Fibroblast of skin of right biceps (primary cell): ENCODE measurements around the gene CEACAM21.
A peak's percentile ranks its signal among the peaks of the same experiment; 100 is the strongest.
"Not testable (repeated sequence)": the region's sequence is repeated elsewhere in the genome, so short reads cannot be mapped to it uniquely, and the experiment has no call there.

Experiments used
- DNase-seq: peaks from one replicate; pipeline ENCODE4 v3.0.0-alpha.2; 2013

Gene CEACAM21

DNA sequence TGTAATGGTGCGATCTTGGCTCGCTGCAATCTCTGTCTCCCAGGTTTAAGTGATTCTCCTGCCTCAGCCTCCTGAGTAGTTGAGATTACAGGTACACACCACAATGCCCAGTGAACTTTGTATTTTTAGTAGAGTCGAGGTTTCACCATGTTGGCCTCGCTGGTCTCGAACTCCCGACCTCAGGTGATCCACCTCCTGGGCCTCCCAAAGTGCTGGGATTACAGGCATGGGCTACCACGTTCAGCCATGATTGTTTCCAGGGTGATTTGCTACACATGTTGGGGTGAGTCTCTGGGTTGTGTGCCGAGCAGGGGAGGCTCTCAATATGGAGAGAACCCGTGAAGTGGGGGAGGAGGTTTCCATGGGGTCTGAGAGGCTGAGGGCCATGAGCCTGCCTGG, 24.8 kb upstream of the CEACAM21 start:
- DNase-seq: no peak

DNA sequence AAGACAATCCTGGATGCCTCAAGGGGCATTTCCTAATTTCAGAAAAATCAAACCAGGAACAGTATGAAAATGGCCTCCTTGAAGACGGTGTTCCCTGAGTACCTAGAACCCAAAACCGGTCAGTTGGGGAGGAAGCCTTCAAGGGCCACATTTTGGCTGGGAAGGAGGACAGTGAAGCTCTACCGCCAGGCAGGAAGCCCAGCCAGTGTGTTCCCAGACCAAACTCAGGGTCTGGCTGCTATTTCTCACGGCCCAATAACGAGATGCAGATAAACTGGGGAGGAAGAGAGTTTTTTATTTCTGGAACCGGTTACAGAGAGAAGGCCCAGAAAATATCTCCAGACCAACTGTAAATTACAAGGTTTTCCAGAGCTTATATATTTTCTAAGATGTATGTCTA, 24.3 kb upstream of the CEACAM21 start:
- no peak for DNase-seq

DNA sequence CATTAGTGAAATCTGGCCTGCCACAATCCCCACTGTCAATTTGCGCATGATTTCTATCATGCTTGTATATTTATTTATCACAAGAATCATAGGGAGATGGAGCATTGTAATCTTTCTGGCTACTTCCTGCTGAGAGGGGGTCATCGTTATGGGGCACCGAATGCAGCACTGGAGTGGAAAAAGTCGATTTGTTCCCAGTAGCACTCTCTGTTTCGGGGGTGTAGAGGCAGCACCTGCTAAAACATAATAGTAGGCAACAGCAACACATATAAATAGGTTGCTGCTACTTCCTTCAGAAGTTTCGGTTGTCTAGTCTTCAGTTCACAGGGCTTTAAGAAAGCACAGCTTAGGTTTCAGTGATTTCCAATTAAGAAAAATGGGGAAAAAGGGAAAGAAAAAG, 23.4 kb upstream of the CEACAM21 start:
- DNase-seq: no peak

DNA sequence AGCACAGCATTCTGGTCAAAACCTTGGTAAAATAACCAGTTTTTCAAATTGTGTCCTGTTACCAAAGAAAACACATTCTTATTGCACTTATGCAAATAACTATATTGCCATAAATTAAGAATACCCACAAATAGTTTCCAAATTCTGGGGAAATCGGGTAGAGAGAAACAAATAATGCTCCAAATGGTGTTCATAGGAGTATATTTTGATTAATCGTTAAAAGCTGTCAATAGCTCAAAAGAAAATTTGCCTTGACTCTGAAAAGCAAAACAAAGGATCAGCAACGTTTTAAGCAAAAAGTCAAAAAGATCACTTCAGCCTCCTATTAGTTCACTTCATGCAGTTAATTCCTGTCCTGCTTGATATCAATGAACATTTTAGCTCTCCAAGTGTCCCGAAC, 22.2 kb upstream of the CEACAM21 start:
- DNase-seq: no peak

DNA sequence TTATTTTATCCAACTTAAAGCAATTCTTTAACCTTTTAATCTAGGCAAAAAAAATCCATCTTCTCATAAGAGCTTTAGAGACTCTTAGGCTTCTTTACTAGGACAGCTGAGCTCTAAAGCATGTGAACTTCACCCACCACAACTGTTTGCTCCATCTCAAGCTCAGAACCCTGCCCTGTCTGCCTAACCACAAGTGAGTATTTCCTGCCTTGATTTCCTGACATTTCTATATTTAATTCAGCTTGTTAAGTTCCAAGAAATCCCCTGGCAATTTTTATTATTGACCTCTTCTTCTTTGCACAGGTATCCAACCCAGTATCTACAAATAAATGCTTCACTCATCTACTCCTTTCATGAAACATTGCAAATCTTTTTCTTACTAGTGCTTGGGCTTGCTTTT, 21.1 kb upstream of the CEACAM21 start:
- no peak for DNase-seq

DNA sequence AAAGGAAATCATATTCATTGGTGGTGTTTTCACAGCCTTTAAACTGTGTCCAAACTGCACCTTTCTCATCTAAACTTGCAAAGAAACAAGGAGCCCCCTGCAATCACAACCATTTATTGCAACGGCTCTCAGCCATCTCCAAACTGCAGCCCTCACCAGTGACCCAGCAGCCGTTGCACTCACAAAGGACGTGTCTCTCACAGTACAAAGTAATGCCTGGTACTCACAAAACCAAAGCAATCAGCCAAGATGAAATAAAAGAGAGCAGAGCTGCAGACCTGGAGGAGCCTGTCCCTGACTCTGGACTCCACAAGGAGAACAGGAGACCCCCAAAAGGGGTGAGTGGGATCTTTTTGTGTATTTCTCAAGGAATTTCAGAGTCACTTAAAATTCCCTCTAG, 20.2 kb upstream of the CEACAM21 start:
- DNase-seq: no peak

DNA sequence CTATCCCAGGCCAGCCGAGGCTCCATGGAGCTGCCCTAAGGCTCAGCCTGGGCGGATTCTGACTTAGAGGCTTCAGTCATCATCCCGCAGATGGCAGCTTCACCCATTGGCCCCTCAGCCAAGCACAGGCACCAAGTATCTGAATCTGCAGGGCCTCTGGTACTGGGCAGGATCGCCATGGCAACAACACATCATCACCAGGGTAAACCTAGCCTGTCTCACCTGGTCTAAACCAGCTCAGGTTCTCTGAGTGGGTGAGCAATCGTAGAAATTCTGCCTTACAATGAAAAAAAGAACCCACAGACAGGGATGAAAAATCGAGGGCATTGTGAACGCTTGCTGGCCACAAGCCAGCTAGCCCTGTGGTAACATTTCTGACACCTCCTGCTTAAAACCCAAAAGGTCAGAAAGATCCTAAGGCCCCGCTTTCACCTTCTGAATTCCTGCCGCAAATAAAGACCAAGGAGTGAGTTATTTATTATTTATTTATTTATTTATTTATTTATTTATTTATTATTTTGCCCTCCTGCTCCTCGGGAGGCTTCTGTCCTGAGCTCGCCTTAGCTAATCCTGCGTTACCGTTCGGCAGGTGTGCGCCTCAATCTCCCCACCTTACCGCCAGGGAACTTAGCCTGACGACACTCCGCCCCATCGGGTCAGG, 12.0 kb upstream of the CEACAM21 start:
- DNase-seq: no peak

DNA sequence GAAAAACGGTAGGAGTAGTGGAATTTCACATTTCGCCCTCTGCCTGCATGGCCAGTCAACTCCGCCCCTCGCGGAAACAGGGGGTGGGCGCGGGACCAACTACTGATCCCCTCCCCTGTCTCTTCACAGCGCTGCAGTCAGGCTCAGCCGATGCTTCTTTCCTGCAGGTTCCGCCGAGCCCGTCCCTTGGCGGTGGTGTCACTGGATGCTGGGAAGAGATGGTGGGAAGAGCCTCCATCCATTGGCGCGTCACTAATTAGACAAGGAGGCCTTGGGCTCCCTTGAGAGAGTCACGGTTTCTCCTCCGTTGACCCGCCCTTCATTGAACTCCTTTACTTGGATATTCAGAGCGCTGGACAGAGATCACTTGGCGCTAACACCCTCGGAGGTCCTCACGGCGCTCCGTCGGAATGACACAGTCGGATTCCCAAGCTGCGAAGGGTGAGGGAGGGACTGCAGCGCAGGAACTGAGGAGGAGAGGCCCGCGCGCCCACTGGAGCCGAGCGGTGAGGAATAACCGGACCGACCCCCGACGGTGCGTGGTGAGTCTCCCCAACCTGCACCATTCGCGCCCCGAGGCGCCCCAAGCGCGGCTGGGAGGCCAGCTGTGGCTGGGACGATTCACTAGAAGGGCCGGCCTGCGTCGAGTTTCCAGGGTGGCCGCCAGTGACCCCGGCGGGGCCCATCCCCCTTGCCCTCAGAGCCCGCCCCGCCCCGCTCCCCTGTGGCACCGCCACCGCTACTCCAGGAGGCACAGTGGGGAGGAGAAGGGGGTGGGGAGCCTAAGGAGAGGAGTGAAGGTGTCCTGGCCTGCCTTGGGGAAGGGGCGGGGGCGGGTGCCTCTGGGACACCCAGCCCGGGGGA, 11.2 kb upstream of the CEACAM21 start:
- no peak for DNase-seq

DNA sequence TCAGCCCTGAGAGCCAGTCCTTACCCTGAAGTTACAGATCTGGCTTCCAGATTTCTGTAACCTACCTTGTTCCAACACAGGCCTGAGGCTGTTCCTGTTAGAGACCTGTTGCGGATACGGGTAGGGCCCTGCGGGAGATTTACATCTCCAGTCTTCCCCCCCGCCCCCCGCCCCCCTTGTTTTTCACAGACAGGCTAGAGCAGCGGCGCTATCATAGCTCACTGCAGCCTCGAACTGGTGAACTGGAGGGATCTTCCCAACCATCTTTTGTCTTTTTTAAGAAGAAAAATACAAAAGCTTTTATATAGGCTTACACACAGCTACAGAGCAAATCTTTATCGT, 10.6 kb upstream of the CEACAM21 start:
- no peak for DNase-seq

DNA sequence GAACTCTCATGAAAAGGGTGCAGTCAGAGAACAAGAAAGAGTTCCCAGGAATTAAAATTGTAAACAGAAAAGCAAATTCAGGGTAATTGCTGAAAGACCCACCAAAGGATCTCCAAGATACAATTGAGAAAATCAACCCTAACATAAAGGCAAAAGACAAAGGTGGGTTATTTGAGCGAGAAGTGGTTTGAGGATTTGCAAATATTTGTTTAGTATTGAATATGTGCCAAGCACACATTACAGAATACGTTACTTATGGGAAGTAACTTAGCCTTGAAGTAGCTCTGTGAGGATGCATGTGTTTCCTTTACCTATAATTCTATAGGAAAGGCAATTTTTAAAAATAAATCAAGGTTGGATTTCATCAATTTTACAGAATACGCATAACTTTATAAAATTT, 10.0 kb upstream of the CEACAM21 start:
- no peak for DNase-seq

DNA sequence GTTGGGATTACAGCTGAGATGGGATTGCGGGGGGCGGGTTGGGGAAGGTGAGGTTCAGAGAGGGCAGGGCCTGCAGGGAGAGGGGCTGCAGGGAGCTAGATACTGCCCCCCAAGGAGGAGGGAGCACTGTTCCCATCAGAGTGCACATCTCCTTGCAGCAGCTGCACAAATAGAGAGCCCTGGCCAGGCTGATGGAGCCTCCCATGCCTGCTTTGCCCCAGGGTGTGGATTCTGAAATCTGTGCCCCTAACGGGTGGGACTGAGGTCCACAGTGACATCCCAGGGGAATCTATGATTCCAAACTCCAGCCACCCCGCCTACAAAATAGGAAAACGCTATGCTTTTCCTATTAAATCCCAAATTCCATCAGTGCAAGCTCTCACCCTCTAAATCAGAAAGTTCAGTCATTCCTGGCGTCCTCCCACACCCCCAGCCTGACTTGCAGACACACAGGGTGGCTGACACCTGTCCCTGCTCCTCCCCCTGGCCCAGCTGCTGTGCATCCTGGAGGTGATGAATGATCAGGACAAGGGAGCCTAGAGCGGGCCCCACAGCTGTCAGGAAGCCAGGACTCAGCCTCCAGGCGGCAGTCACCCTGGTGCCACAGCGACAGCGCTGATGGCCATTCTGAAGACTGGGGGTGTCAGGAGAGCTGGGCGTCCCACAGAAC, 6.3 kb upstream of the CEACAM21 start:
- no peak for DNase-seq

DNA sequence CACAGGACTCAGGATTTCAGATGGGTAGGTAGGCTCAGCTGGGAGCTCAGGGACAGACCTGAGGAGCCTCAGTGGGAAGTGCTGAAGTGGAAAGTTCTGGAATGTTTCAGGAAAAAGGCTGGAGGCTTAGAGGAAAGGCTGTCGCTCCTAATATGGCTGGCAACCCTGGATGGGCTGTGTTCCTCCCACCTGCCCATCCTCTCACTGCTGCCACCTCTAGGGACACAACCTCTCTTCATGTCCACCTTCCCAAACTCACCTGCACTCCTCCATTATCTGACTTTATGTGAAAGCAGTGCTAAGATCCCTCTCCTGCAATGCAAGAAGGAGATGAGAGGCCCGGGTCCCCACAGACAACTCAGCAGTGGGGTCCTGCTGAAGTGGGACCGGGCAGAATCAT, 5.8 kb upstream of the CEACAM21 start:
- no peak for DNase-seq

DNA sequence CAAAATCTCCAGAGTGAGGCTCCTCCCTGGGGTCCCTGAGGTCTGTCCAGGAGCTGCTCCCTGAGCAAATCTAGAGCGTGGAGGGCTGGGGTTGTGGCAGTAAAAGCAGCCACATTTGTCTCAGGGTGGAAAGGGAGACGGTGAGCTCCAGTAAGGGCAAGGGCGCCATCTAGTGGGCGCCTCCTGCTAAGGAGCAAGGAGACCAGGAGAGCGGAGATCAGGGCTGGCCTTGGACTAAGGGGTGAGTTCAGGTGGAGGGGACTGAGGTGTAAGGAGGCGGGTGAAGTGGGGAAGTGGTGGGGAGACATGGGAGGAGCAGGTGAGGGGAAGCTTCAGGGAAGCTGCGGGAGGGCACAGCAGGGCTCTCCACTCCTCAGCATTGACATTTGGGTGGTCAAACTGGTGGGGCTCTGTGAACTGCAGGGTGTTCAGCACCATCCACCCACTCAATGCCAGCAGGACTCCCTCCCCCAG, 5.3 kb upstream of the CEACAM21 start:
- DNase-seq: peak; percentile 63

DNA sequence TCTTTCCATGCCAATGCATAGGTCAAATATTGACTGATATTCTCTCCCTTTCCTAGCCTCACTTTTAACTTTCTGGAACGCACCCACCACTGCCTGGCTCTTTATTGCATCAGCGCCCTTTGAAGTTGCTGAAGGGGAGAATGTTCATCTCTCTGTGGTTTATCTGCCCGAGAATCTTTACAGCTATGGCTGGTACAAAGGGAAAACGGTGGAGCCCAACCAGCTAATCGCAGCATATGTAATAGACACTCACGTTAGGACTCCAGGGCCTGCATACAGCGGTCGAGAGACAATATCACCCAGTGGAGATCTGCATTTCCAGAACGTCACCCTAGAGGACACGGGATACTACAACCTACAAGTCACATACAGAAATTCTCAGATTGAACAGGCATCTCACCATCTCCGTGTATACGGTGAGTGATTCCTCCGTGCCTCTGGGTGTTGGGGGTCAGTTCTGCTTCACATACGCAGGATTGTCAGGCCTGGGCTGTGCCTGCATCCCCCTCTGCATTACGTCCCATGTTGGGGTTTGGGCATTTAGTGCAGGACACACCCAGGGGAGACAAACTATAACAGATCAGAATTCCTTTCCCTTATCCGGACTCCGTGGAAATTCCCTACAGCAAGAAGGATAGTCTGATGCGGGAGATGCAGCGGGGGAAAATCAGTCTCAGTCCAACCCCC, 1.3 kb downstream of the CEACAM21 start:
- no peak for DNase-seq

DNA sequence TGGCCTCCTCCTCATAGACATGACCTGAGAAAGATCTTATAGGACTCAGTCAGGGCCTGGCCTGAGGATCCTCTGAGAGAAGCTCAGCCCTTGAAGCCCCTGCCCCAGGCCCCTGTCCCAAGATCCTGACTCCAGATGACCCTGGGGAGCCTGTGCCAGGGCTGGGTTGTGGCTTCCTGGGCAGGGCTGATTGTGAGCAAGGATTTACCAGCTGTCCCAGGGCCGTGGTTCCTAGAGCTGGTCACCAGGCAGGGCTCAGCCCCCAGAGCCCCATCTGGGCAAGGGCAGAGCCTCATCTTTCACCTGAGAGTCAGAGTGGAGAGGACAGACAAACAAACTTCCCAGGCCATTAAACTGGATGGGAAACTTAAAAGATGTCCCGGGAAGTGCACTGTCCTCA, 1.9 kb downstream of the CEACAM21 start:
- no peak for DNase-seq

DNA sequence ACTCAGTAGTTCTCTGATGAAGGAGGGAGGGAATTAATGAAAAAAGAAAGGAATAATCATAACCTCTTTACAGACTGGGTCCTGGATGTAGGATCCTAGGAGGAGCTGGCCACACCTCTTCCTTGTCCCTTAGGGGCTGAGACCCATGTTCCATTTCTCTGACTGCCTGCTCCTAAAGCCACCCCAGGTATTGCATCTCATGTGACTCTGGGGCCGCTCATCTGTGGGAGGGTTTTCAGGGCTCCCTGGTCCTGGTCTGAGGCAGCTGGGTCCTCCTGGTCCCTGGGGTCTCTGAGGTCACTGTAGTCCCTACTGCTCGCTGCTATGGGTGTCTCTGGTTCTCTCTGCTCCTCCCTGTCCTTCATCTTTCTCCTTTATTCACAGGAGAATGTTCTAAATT, 2.9 kb downstream of the CEACAM21 start:
- DNase-seq: no peak

DNA sequence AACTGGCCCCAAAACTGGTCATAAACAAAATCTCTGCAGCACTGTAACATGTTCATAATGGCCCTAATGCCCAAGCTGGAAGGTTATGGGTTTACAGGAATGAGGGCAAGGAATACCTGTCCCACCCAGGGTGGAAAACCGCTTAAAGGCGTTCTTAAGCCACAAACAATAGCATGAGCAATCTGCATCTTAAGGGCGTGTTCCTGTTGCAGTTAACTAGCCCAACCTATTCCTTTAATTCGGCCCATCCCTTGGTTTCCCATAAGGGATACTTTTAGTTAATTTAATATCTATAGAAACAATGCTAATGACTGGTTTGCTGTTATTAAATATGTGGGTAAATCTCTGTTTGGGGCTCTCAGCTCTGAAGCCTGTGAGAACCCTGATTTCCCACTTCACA, 5.1 kb downstream of the CEACAM21 start:
- not testable (repeated sequence) for DNase-seq

DNA sequence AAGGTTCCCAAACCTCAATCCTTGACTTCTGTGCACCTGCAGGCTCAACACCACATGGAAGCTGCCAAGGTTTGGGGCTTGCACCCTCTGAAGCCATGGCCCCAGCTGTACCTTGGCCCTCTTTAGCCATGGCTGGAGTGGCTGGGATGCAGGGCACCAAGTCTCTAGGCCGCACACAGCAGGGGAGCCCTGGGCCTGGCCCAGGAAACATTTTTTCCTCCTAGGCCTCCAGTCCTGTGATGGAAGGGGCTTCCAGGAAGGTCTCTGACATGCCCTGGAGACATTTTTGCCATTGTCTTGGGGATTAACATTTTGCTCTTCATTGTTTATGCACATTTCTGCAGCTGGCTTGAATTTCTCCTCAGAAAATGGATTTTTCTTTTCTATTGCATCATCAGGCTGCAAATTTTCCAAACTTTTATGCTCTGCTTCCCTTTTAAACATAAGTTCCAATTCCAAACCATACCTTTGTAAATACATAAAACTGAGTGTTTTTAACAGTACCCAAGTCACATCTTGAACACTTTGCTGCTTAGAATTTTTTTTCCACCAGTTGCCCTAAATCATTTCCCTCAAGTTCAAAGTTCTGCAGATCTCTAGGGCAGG, 6.7 kb downstream of the CEACAM21 start:
- DNase-seq: not testable (repeated sequence)

DNA sequence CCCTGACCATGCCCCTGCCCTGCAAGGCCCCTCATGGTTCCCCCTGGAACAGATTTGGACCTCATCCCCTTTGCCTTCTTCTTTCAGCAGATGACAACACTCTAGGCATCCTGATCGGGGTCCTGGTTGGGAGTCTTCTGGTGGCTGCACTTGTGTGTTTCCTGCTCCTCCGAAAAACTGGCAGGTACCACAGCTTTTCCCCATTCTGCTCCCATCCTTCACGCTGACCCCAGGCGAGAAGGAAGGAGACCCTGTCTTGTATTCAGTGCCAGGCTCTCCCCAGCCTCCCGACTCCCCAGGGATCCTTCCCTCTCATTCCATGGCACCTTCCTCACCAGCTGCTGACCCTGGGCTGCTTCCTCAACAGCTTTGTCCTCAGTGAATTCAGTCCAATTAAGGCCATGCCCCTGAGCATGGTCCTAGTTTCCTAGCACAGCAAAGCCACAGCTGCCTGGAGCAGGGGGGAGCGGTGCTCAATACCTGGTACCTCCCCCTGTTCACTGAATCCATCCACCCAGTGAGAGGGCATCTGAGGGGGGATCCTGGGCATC, 8.4 kb downstream of the CEACAM21 start:
- no peak for DNase-seq

DNA sequence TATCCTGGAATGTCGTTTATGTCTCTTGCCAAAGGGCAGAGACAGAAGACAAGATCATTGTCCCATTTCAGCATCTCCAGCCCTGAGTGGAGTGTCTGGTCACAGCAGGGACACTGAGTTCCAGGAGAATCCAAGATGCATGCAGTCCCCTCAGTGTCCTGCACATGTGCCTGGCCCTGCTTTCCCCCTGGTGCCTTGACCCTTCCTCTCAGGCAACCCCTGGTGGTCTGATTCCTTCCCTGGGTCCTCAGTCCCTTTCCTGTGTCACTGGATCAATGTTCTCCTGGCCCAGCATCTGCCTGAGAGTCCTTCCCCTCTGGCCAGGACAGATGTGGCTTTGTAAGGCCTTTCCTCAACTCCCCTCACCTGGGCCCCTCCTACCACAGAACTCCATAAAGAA, 9.0 kb downstream of the CEACAM21 start:
- no peak for DNase-seq

DNA sequence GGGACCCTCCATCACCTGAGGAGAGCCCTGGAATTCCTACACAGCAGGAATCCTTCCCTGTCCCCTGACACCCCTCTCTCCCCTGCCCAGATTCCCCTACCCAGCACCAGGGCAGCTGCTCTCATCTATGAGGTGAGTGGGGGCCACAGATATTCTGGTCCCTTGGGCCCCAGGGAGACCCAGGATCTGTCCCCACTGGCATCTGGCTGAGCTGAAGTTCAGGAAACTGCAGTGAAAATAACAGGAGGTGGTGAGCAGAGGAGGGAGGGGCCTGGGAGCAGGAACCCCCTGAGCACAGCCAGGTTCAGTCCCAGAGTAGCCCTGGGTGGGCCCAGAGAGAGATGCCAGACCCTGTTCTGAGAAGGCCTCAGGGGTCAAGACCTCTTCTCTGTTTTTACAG, 10.1 kb downstream of the CEACAM21 start:
- no peak for DNase-seq

DNA sequence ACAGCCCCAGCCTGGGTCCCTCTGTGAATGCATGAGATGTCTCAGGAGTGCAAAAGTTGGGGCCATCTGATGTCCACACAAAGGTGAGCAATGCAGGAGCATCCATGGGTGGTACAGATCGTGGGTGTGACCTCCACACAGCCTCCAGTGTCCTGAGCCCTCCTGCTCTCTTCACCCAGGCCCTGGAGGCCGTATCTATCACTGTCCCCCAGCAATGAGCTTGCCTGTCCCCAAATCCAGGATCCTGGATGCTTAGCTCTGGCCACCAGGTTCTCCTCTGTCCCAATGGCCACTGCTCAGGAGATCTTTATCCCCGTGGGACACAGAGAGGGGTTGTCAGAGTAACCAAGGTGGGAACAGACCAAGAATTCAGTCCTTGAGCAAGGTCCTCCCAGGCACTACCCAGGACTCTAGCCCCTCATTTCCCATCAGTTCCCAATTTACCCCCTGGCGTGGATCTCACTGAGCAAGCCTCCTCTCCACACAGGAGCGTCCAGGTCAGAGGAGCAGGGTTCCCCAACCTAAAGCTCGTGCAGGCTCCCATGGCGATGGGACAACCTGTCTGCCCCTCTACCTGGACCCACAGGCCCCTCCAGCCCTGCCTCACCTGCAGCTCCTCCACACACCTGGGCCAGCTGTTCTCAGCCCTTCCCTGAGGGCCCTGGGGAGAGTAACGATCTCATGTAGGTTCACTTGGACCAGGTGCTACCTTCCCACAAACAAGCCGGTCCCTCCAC, 11.3 kb downstream of the CEACAM21 start:
- DNase-seq: no peak
